Measurements from ENCODE around the gene SPOUT1. TPM values are rescaled to one million over a fixed set of nuclear protein-coding genes. Genes with fewer than 3 reads are reported as not detected.

Gene SPOUT1
- total RNA-seq, 1 donor from 2014 or later, result 45.8 TPM

DNA sequence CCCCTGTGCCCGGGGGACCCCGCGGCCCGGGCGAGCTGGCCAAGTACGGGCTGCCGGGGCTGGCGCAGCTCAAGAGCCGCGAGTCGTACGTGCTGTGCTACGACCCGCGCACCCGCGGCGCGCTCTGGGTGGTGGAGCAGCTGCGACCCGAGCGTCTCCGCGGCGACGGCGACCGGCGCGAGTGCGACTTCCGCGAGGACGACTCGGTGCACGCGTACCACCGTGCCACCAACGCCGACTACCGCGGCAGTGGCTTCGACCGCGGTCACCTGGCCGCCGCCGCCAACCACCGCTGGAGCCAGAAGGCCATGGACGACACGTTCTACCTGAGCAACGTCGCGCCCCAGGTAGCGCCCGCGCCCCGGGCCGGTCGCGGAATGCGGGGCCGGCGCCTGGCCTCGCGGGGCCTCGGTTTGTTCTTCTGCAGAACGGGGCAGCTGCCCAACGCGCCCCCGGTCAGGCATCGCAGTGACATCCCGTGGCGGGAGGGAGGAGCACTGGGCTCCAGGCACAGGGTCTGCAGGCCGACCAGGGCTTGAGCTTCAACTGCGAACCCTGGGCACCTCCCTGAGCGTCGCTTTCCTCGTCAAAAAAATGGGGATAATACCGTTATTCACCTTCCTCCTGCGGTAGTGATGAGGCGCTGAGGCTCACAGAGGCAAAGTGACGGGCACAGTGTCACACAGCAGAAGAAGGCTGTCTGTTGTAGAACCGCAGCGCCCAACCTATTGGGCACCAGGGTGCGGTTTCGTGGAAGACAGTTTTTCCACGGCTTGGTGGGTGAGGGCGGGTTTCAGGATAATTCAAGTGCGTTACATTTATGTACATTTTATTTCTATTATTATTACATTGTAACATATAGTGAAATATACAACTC lies 10.5 kb downstream of the SPOUT1 start:
- H3K27me3 ChIP-seq, result no peaks in the 10 kb centered on the region
- peaks cover 17% of the 10 kb centered on the region for H3K36me3 ChIP-seq
- peaks cover 11% of the 10 kb centered on the region for H3K4me1 ChIP-seq
- TF ChIP-seq, protein P1, sequence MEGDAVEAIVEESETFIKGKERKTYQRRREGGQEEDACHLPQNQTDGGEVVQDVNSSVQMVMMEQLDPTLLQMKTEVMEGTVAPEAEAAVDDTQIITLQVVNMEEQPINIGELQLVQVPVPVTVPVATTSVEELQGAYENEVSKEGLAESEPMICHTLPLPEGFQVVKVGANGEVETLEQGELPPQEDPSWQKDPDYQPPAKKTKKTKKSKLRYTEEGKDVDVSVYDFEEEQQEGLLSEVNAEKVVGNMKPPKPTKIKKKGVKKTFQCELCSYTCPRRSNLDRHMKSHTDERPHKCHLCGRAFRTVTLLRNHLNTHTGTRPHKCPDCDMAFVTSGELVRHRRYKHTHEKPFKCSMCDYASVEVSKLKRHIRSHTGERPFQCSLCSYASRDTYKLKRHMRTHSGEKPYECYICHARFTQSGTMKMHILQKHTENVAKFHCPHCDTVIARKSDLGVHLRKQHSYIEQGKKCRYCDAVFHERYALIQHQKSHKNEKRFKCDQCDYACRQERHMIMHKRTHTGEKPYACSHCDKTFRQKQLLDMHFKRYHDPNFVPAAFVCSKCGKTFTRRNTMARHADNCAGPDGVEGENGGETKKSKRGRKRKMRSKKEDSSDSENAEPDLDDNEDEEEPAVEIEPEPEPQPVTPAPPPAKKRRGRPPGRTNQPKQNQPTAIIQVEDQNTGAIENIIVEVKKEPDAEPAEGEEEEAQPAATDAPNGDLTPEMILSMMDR (IDR thresholded peaks at IDR 0.05), result no peak
- H3K9me3 ChIP-seq, result no peaks in the 10 kb centered on the region
- intact Hi-C loops (cut with DNase I), result no loop called here
- ATAC-seq, result peak; percentile 42
- H3K27ac ChIP-seq, result peak overlapping the region; percentile 83
- DNase-seq, result peak; percentile 81
- peak overlapping the region; percentile 77 for H3K4me3 ChIP-seq

DNA sequence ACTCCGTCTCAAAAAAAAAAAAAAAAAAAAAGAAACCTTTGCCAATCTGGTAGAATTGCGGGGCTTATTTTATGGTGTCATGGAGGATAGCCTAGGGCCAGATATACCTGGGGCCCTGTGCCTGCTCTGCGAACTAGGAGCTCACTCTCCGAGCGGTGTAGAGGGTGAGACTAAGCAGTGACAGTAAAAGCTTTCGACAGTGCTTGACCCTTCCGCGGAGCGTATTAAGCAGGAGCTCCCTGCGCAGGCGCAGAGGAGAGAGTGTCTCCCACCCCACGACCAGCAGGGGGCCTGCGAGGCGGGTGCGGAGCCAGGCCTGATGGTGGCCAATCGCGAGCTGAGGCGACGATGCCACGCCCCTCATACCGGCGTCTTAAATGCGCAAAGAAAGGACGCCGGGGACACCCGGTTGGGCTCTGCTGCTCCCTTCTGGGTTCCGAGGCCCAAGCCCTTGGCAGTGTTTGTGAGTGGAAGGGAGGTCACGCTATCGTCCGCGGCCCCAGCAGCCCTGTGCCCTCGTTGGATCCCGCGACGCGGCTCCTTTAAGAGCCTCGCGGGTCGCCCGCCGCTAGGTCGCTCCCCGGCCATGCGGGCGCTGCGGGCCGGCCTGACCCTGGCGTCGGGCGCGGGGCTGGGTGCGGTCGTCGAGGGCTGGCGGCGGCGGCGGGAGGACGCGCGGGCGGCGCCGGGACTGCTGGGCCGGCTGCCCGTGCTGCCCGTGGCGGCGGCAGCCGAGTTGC lies 11.3 kb downstream of the SPOUT1 start, which contains the start of gene ENDOG:
ENDOG (plus strand) TSS at position 402 of the 740 bp plus-strand sequence; CDS start at position 587, 185 bp downstream.
- H3K4me1 ChIP-seq, result peaks cover 11% of the 10 kb centered on the region
- no peaks in the 10 kb centered on the region for H3K27me3 ChIP-seq
- TF ChIP-seq, protein P1 (IDR thresholded peaks at IDR 0.05), result peak; percentile 97
- ATAC-seq (peak; percentile 99), DNase-seq (peak; percentile 98)
- peaks cover 9% of the 10 kb centered on the region for H3K36me3 ChIP-seq
- peak within 1 kb of the TSS; percentile 77 for H3K4me3 ChIP-seq
- peak within 1 kb of the TSS; percentile 83 for H3K27ac ChIP-seq
- no peaks in the 10 kb centered on the region for H3K9me3 ChIP-seq
- intact Hi-C loops (cut with DNase I), result no loop called here

DNA sequence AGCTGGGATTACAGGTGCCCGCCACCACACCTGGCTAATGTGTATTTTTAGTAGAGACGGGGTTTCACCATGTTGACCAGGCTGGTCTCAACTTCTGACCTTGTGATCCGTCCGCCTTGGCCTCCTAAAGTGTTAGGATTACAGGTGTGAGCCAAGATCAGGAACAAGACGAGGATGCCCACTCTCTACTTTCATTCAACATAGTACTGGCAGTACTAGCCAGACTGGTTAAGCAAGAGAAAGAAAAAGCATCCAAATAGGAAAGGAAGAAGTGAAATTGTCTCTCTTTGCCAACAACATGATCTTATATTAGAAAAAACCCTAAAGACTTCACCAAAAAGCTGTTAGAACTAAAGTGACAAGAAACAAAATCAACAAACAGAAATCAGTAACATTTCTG lies 18.7 kb downstream of the SPOUT1 start:
- intact Hi-C loops (cut with DNase I), result no loop called here
- no peak for ATAC-seq
- Histone ChIP-seq H3K36me3 (peaks cover 32% of the 10 kb centered on the region), H3K27me3 (no peaks in the 10 kb centered on the region), H3K4me3 (no peak overlapping the region), H3K27ac (no peak overlapping the region), H3K9me3 (no peaks in the 10 kb centered on the region), H3K4me1 (no peaks in the 10 kb centered on the region)
- TF ChIP-seq, protein P1 (IDR thresholded peaks at IDR 0.05), result no peak
- DNase-seq, result no peak

DNA sequence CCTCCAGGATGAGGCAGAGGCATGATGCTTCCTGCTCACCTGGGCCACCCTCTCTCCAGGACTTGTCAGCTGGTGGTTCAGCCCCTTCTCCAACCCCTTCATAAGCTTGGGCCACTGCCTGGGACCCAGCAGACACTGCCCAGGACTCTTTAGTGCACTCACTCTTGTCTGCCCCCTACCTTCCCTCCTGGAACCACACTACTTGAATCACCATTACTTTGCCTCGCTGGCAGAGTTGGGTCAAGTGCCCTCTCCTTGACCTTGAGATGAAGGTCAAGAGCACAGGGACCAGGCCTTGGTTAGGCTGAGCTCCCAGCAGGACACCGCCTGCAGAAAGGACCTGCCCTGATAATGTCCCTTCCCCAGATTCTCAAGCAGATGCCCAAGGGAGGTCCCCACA lies 19.8 kb downstream of the SPOUT1 start:
- no peaks in the 10 kb centered on the region for H3K27me3 ChIP-seq
- peak; percentile 27 for ATAC-seq
- H3K9me3 ChIP-seq, result no peaks in the 10 kb centered on the region
- H3K4me3 ChIP-seq, result no peak overlapping the region
- peaks cover 43% of the 10 kb centered on the region for H3K36me3 ChIP-seq
- intact Hi-C loops (cut with DNase I), result no loop called here
- TF ChIP-seq, protein P1 (IDR thresholded peaks at IDR 0.05), result no peak
- H3K27ac ChIP-seq, result no peak overlapping the region
- H3K4me1 ChIP-seq, result no peaks in the 10 kb centered on the region
- no peak for DNase-seq

DNA sequence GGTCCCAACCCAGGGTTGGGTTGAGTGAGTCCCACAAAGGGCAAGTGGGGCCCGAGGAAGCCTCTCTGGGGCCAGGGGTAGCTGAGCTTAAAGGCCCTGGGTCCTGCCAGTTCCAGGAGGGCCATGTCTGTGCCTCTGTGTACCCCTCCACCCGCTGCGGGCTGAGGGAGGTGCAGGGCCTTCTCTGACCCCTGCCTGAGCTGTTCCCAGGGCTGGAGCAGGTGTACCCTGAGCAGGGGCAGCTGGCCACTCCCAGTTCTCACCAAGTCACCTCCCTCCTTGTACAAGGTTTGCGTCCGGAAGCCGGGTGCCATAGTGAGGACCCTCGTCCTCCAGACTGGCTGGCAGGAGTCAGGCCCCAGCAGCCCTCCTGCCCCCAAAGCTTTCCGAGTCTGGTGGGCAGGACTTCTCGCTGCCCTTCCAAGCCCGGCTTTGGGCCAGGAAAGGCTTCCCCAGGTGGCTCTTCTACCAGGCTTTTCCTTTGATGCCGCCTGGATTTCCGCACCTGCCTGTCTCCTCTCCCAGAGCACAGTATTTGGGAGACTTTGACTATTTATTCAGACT lies 20.5 kb downstream of the SPOUT1 start:
- intact Hi-C loops (cut with DNase I), result no loop called here
- Histone ChIP-seq H3K27ac (no peak overlapping the region), H3K4me3 (no peak overlapping the region), H3K4me1 (no peaks in the 10 kb centered on the region), H3K27me3 (no peaks in the 10 kb centered on the region), H3K9me3 (no peaks in the 10 kb centered on the region), H3K36me3 (peaks cover 48% of the 10 kb centered on the region)
- TF ChIP-seq, protein P1 (IDR thresholded peaks at IDR 0.05), result no peak
- ATAC-seq (no peak), DNase-seq (no peak)

Data from upper lobe of right lung (tissue), 1 donor.